Endothelial cell of hepatic sinusoid (primary cell): ENCODE data around the gene PRPH2.
"Not testable (repeated sequence)": the region's sequence is repeated elsewhere in the genome, so short reads cannot be mapped to it uniquely, and the experiment has no call there.

Source experiments
- in situ Hi-C: cut with HindIII; loops from 2 replicates; pipeline ENCODE4 v1.10.0; 2017; ENCODE audit warnings: low sequenced_read_pairs

Gene PRPH2

DNA sequence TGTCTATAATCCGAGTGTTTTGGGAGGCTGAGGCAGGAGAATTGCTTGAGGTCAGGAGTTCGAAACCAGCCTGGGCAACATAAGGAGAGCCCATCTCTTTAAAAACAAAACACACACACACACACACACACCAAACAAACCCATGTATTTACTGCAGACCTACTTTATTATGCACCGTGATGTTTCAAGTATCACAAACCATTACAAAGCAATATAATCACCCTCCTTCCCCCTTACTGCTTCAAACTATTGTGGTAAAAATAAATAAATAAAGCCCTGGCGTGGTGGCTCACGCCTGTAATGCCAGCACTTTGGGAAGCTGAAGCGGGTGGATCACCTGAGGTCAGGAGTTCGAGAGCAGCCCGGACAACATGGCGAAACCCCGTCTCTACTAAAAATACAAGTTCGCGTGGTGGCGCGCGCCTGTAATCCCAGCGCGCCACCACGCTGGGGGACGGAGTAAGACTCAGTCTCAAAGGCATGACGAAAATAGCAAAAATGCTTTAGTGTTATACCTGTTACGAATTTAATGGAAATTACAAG is 22.0 kb upstream of the PRPH2 start:
- in situ Hi-C loops: no loop called here

DNA sequence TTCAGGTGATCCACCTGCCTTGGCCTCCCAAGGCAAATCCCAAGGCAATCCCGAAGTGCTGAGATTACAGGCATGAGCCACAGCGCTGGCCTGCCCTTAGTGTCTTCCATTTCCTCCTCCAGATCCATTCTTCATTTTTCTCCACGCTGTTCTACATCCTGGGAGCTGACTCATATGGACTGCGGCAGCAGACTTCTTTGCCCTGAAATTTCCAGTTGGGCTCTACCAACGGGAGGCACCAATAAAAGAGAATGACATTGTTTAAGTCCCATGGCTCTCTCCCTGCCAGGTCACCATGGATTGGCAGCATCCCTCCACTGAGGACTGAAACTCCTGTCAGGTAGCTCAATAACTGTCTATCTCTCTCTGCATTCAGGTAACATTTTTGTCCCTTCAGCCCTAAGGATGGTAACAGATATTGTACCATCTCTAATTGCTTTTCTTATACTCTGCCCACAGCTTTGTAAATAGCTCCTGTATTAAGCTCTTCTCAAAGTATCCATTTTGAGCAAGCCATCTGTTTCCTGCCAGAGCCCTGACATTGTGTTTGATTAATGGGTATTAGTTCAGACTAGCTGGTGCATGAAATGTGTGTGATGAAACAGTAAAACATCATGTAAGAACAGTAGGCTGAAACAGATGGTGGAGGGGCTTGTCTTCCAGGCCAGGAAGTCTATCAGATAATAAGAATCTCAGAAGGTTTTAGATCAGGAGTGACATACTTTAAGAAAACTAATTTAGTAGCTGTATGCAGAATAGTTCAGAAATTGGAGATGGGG is 19.9 kb upstream of the PRPH2 start:
- in situ Hi-C loops: no loop called here

DNA sequence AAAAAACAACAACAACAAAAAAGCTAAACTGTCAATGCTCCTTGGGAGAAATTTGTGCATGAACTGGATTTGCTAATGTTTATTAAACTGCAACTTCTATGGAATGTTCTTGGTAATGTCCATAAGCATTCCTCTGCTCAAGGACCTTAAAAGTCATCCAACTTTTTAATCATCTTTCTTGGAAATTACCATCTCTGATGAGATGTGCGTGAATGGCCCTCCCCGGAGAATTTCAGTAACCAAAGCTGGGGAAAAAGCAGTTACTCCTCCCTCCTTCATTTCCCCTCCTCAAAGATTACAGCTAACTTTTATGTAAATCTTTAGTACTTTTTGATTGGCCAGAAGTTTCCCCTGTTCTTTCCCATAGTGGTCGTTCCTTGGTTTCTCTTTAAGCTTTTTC is 18.3 kb upstream of the PRPH2 start:
- in situ Hi-C loops: no loop called here

DNA sequence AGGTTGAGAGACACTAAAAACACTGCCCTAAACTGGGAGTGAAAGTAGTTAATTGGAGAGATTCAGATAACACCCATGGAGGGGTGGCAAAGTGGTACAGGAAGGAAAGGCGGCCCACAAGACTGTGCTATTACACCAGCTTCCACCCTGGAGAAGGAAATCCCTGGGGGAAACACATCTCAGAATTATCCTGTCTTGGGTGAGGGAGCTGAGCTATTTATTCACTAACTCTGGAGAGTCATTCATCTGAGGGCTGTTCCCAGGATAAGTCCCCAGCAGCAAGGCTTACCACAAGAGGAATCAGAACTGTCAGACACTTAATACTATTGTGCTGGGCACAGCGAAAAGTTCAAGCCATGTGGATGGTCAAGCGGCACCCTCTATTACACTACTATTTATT is 13.6 kb upstream of the PRPH2 start:
- in situ Hi-C loops: no loop called here

DNA sequence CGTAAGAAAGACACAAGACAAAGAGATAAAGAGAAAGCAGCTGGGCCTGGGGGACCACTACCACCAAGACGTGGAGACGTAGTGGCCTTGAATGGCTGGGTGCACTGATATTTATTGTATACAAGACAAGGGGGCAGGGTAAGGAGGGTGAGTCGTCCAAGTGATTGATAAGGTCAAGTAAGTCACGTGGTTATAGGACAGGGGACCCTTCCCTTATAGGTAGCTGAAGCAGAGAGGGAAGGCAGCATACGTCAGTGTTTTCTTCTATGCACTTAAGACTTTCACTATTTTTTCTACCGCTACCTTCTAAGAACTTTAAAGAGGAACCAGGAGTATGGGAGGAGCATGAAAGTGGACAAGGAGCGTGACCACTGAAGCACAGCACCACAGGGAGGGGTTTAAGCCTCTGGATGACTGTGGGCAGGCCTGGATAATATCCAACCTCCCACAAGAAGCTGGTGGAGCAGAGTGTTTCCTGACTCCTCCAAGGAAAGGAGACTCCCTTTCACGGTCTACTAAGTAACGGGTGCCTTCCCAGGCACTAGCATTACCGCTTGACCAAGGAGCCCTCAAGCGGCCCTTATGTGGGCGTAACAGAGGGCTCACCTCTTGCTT is 11.6 kb upstream of the PRPH2 start:
- in situ Hi-C loops: not testable (repeated sequence)

DNA sequence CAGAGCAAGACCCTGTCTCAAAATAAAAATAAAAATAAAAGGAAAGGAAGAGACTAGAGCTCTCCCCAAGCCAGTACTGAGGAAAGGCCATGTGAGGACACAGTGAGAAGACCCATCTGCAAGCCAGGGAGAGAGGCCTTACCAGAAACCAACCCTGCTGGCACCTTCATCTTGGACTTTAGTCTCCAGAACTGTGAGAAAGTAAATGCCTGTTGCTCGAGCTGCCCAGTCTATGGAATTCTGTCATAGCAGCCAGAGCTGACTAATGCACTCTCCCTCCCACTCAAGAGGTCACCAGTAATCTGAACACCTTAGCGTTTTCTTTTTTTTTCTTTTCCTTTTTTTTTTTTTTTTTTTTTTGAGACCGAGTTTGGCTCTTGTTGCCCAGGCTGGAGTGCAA is 7.3 kb upstream of the PRPH2 start:
- in situ Hi-C loops: no loop called here

DNA sequence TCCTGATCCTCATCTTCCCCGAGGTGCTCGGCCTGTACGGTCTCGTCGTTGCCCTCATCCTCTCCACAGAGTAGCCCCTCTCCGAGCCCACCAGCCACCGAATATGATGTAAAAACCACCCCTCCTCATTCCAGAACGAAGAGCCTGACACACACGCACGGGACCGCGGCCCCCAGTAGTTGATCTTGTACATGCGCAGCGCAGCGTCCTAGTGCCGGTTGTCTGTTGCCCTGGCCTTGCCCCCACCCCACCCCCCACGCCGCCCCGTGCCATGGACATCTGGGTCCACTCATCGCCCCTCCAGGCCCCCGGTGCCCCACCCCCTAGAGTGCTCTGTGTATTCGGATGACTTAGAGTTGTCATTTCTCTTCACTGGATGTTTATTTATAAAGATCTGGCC is 5.2 kb upstream of the PRPH2 start:
- in situ Hi-C loops: no loop called here

DNA sequence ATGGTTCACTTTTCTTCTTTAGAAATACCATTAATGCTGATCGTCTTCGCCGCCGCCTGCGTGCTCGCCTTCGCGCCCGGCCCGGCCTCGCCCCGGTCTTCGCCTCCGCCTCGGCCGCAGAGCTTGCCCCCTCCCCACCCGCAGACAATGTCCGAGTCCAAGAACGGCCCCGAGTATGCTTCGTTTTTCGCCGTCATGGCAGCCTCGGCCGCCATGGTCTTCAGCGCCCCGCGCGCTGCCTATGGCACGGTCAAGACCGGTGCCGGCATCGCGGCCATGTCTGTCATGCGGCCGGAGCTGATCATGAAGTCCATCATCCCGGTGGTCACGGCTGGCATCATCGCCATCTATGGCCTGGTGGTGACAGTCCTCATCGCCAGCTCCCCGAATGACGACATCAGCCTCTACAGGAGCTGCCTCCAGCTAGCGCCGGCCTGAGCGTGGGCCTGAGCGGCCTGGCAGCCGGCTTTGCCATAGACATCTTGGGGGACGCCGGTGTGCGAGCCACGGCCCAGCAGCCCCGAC is 4.8 kb upstream of the PRPH2 start:
- in situ Hi-C loops: no loop called here

DNA sequence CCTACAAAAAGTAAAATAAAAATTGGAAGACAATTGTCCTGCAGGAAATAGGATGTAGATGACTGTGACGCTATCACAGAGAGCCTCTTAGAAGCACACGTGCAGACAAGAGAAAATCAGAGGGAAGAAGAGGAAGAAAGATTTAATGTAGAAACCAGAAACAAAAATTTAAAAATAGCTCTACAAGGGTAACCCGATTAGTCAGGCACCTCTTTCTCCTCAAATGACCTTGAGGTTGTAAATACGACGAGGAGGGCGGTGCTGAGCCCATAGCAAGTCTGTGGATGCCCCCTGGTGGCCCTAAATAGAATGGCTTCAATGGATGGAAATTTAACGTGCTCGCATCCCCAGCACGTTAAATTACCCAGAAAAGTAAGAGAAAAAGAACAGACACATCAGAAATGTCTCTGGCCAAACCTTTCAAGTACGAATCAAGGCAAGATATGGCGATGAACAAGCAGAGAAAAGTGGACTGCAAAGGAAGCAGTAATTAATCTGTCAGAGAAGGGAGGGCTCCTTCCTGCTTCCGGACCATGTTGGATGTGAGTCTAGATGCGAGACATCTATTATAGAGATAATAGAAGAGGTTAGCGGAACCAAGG is 4.2 kb upstream of the PRPH2 start:
- in situ Hi-C loops: no loop called here

DNA sequence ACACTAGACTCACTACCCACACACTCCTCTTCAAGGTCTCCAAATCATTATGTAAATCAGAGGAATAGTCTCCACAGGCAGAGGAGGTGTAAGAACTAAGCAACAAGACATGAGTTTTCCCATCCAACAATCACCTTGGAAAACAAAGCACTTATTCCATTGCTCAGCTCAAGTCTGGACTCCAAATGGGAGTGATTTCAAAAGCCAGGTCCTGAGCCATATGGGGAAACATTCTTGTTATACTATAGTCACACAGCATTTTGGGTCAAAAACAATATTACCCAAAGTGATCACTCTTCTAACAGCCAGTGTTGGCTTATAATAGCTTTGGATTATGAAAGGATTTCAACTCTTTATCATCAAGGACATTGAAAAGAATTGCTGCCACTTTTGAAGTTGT is 3.6 kb upstream of the PRPH2 start:
- in situ Hi-C loops: no loop called here

DNA sequence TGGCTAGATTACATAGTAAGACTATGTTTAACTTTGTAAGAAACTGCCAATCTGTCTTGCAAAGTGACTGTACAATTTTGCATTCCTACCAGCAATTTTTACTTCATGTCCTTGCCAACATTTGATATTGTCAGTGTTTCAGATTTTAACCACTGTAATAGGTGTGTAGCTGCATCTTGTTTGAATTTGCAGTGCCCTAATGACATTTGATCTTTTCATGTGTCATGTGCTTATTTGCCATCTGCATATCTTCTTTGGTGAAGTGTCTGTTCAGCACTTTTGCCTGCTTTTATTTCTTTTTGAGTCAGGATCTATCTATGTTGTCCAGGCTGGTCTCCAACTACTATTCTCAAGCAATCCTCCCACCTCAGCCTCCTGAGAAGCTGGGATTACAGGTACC is 2.4 kb upstream of the PRPH2 start:
- in situ Hi-C loops: no loop called here

DNA sequence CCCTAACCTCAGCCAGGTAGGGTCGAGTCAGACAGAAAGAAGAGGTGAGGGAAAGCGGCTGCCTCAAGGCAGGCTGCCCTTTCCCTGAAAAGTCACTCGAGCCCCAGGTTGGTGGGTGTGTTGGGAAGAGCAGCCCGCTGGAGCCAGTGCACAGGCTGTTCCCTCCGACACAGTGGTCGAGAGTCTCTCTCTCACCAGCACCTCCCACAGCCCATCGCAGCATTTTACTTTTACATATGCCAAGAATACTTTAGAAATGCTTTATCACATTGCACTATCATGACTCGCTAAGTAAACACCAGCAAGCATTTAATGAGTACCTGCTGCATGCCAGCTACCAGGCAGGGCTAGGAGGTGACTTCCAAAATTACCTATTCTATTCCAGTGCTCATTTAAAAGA is 1.7 kb downstream of the PRPH2 start:
- in situ Hi-C loops: no loop called here

DNA sequence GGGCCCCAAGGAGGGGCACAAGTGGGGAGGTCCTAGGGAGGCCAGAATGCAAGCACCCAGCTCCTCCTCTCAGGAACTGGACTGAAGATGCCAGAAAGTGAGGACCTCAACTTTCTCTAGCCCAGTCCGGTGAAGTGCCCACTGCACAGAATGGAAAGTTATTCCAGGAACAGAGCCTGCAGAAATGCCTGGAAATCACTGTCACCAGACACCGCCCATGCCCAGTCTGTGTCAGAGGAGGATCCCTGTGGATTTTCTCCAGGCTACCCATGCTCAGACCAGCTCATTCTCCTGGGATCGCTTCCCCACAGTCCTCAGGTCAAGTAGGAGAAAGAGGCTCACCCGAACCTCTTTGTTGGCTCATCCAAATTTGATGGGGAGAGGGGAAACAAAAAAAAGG is 6.5 kb downstream of the PRPH2 start:
- in situ Hi-C loops: no loop called here

DNA sequence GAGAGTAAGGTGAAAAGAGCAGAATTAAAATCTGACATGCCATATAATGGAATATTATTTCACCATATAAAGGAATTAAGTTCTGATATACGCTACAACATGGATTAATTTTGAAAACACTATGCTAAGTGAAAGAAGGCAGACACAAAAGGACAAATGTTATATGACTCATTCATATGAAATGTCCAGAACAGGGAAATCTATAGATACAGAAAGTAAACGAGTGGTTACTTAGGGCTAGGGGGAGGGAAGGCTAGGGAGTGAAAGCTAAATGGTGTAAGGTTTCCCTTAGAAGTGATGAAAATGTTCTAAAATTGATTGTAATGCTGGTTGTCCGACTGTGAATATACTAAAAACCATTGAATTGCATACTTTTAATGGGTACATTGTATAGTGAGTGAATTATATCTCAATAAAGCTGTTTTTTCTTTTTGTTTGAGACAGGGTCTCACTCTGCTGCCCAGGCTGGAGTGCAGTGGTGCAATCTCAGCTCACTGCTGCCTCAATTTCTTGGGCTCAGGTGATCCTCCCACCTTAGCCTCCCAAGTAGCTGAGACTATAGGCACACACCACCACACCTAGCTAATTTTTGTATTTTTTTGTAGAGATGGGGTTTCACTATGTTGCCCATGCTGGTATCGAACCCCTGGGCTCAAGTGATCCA is 8.2 kb downstream of the PRPH2 start:
- in situ Hi-C loops: no loop called here

DNA sequence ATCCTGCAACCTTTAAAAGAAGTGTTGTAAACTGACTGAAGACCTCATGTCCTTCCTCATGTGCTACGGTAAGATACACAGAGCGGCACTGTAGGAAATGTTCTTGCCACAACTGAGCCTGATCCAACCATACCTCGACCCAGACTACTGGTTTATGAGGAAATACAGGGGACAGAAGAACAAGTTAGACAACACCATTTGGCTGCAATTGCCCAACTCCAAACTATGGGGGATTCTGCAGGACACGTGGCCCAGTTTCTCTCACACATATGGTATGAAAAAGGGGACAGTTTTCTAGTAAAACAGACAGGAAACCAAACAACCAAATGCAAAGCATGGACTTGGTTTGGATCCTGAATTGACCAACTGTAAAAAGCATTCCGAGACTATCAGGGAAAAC is 10.5 kb downstream of the PRPH2 start:
- in situ Hi-C loops: no loop called here

DNA sequence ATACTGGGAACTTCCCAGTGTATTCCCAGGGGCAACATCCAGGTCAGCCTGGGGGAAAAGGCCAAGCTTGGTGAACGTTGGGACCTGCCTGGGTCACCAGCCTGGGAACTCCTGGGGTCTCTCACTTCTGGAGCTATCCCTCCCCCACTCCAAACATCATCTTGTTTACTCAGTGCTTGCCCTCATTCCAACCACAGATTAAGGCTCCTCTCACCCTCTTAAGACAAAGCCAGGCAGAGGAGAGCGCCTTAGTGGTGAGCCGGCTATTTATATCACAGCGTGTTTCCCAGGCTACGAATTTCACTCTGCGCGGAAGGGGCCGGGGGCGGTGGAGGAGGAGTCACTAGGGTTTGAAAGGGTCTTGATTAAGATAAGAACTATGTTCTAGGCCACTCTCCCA is 12.1 kb downstream of the PRPH2 start:
- in situ Hi-C loops: no loop called here

DNA sequence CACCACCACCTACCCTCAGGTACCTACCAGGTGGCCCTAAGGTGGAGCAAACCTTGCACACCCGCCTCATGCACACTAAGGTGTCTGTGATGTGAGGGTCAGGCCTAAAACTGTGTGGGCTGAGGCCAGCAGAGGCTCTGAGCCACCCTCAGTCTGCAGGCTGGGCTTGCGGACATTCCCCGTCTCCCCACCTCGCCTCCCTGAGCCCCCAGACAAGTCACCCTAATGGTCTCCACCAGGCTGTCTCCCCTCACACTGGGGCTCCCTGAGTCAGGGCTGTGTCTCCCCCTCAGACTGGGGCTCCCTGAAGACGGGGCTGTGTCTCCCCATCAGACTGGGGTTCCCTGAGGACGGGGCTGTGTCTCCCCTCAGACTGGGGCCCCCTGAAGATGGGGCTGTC is 12.5 kb downstream of the PRPH2 start:
- in situ Hi-C loops: no loop called here

DNA sequence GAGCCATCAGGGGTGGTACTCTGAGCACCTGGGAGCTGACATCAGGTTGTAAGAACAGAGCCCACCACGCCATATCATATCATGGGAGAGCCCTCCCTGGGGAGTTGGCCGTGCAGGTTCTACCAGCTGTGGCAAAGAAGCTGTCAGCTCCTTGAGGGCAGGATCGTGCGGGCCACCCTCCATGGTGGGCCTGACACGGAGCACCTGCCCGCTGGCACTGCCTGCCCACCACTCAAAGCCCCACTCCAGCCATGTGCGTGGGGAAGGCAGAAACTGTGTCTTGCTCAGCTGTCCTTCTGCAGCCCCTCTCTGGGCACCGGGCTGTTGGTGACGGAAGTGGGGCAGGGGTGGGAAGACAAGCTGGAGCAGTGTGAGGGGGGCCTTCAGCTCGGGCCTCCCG is 14.3 kb downstream of the PRPH2 start:
- in situ Hi-C loops: no loop called here

DNA sequence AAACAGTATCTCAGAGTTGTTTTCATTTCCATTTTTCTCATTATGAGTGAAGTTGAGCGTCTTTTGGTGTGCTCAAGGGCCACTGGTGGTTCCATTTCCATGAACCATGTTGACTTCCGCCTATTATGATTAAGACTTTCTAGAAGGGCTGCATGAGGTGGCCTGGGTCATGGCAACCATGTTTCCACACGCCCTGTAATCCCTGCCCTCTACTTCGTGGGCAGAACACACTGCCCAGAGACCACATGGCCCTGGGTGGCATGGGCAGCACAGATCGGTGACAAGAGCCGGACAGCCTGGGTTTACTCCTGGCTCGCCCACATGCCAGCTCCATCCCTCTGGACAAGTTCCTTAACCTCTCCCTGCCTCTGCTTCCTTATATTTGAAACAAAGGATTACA is 14.8 kb downstream of the PRPH2 start:
- in situ Hi-C loops: no loop called here

DNA sequence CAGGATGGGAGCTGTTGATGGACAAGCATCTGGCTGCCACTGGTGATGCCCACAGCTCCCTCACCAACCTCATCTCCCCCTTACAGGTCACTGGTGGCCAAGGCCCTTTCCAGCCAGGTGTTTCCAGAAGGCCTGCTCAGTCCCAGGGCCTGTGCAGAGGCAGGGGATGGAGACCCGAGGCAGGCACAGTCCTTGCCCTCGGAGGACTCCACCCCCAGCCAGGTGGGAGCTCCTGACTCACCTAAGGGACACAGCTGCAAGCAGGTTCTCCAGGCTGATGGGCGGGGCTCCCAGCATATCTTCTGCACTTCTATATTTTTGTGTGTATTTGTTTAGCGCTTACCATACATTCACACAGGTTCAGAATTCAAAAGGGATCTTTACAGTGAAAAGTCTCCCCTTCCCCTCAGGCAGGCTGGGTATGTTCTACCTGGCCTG is 17.4 kb downstream of the PRPH2 start:
- in situ Hi-C loops: no loop called here

DNA sequence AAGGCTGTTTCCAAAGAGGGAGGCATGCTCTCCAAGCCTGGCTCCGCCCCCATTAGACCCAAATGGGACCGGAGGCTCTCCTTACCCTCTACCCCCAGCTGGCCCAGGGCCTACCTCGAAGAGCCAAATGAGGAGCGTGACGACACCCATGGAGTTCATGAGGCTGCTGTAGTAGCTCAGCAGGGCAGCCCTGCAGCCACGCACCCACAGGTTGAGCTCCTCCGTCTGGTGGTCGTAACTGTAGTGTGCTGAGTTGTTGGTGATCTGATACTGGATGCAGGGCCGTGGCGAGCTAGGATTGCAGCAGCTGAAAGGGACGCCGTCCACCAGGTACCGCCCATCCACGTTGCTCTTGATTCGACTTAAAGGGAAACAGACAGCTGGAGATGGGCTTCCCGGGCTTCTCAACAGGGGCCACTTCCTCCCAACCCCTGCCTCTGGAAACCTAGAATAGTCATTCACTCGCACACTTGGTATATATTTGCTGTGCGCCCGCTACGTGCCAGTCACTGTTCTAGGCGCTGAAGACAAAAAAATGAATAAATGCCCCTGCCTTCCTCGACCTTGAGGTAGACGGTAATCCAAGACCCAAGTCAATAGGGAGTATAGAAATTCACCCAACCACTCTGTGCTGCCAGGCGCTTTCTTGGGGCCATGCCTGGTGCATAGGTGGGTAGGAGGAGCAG is 18.0 kb downstream of the PRPH2 start:
- in situ Hi-C loops: no loop called here
